Activated T-helper 1 cell treated with Interleukin-2 at 50 U/mL for 16 hours (primary cell): ENCODE results near the gene FHL3.
"Not testable (repeated sequence)": the region's sequence is repeated elsewhere in the genome, so short reads cannot be mapped to it uniquely, and the experiment has no call there.

ENCODE experiments used
- DNase-seq: peaks from one replicate; pipeline ENCODE4 v3.0.0-alpha.2; 2020; ENCODE audit warnings: low read depth

The FHL3 gene

GRCh38 chr1:38034871-38035270, 29.6 kb upstream of the FHL3 start:
- no peak for DNase-seq

GRCh38 chr1:38032992-38033391, 27.7 kb upstream of the FHL3 start:
- DNase-seq, result not testable (repeated sequence)

DNA sequence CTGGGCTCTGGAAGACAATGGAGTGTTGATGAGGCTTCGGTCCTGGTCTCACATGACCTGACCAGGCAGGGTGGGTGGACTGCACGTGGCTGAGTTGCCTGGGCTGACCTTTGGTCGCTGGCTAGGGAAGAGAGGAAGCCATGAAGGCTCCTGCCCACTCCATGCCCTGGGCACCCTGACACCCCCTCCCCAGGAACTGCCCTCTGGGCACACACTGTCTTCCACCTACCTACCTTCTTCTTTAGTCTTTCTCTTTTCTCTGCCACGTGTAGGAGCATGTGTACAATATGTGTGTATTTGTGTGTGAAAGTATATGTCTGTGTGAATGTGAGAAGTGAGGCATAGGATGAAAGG, 26.2 kb upstream of the FHL3 start:
- DNase-seq, result no peak

DNA sequence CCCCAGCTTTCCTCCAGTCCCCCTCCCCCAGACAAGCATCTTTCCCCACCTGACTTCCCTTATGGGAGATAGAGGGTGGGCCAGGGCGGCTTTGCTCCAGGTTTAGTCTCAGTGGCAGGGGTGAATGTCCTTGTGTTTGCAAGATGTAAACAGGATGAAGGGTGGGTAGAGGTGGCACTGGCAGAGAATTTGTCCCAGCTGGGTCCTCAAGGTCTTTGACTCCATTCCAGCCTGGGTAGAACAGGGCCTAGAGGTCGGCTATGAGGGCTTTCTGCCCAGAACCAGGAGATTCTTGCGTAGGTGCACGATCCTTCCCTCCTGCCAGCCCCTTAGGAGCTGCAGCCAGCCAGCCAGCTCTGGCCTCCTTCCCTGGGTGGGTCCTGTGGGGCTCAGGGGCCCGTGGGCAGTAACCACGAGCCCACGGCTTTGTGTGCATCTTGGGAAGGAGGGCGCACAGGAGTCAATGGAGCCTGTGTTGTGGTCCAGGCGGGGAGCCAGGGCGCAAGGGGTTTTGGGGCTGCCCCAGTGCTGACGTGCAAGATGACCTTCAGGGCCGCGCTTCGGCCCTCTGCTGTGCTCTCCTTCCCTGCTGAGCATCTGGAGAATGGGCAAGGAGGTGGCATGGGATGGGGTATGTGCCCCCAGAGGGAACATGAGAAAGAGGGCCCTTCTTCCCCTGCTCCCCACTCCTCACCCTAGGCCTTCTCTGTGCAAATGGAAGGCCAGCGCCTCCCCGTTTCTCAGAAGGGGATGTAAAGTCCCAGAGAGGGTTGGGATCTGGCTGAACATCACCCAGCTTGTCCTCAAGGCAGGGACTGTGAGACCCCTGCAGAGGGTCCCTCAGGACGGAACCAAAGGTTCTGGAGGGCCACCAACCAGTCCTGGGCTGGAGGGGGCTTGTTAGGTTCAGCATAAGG, 25.5 kb upstream of the FHL3 start:
- no peak for DNase-seq

- peak; percentile 24 for DNase-seq
Observed at GRCh38 chr1:38029685-38030511, 24.6 kb upstream of the FHL3 start.

DNA sequence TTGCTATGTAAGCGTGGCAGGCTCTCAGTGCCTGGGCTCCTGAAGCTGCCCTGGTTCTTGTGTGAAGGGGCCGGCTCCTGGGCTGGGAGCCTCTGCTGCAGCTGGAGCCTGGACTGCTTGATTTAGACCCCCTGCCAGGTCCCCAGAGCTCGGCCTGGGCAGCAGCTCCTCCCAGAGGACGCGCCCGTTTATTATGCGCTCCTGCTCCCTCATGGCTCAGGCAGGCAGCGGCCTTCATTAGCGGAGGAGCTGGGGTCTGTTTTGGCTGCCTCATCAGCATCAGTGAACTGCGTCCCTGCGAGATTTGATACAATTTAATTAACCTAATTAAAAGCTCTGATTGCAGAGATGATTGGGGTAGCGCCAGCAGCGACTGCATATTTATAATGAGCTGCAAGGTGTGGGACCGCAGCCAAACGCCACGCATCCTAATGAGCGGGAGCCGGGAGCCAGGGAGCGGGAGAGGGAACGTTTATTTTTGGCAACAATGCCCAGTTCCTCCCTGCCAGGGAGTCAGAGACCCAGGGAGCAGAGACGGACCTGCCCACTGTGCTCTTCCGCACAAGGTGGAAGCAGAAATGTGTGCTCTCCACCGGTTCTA, 23.9 kb upstream of the FHL3 start:
- no peak for DNase-seq

- DNase-seq, result no peak
Observed at GRCh38 chr1:38028671-38029070, 23.4 kb upstream of the FHL3 start.

GRCh38 chr1:38028105-38028591, 22.8 kb upstream of the FHL3 start:
- no peak for DNase-seq

GRCh38 chr1:38027201-38028104, 22.1 kb upstream of the FHL3 start:
- no peak for DNase-seq

- no peak for DNase-seq
Observed at GRCh38 chr1:38026592-38027200, 21.4 kb upstream of the FHL3 start.

- no peak for DNase-seq
Observed at GRCh38 chr1:38025664-38026063, 20.4 kb upstream of the FHL3 start.

- DNase-seq, result no peak
Observed at GRCh38 chr1:38025233-38025632, 19.9 kb upstream of the FHL3 start.

GRCh38 chr1:38022810-38023209, 17.5 kb upstream of the FHL3 start:
- no peak for DNase-seq

GRCh38 chr1:38021969-38022368, 16.7 kb upstream of the FHL3 start:
- DNase-seq, result no peak

DNA sequence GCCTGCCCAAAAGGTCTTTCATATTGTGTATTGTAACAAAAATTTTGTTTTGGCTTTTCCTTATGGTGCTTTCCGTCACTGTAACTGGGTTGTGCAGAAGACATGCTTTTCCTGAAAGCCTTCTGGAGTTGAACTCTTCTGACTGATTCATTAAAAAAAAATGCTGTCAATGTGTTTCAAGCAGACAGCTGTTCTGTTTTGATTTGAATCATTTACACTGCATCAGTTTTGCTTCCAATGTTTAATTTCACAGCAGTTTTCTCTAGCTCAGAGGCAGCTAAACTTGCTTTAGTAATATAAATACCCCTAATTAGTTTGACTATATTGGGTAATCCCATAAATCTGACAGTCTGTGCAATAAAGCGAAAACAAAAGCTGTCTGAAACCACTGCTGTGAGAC, 15.1 kb upstream of the FHL3 start:
- no peak for DNase-seq

DNA sequence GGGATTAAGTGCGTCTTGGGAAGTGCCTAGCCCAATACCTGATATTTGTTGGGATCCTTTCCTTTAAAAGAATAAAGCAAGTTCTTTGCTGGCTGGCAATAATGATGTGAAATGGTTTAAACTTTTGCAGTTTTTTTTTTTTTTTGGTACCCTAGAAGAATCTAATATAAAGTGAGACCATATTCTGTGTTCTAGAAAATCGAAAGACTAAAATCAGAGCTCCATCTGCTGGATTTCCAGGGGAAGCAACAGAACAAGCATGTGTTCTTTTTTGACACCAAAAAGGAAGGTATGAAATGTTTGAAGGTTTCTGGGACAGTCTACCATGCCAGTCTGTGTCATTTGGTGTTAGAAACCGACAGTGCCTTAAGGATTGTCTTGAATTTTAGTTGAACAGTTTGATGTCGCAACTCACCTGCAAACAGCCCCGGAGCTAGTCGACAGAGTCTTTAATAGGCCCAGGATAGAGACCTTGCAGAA, 13.6 kb upstream of the FHL3 start:
- DNase-seq, result no peak

DNA sequence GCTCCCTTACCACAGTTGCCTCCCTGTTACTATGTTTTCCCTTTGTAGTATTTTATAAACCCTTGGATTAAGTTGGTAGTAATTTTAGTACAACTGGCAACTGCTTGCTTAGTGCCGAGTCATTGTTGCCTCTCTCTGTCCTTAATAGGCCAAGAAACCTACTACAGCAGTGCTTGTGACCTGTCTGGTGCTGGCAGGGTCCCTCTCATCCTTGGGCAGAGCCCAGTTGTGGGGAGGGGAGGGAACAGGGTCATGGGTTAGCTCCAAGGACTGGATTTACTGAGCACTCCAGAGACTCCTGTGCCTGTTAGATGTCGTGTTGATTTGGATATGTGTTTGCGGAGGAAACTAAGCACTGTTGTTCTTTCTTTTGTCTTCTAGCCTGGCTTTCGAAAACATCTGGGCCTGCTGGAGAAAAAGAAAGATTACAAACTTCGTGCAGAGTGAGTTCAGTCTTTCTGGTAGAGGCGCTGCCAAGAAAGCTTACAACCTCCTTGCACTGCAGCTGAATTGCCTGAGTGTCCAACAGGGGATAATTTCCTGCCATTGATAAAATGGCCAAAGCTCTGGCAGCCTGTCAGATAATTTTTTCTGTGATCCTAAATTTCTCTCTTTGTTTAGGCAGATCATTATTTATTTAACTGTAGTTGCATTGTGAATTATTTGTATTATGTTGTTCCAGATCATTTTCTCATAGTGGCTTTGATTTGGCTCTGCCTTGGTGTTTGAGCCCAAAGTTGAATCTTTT, 10.8 kb upstream of the FHL3 start:
- DNase-seq, result no peak

GRCh38 chr1:38014724-38015424, 9.6 kb upstream of the FHL3 start:
- no peak for DNase-seq

GRCh38 chr1:38014171-38014570, 8.9 kb upstream of the FHL3 start:
- no peak for DNase-seq

DNA sequence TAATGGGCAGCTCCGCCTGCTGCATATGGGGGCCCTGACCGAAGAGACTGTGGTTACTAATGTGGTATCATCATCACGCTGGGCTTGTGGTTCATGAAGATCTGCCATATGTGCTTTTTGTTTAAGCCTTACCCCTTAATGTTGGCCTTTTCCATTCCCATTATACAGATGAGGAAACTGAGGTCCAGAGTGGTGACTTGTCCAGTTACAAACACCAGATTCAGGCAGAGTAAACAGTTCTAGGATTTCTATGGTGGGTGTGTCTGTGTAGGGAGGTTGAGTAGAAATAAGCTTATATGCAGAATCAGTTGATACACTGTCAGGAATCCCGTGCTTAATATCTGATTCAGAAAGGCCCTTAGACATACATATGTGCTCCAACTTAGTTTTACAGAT, 7.9 kb upstream of the FHL3 start:
- no peak for DNase-seq
